GM21526 (cell line): ENCODE measurements around the gene CD53.

ENCODE experiments used
- ATAC-seq: cut with Tn5 transposase; IDR thresholded peaks from one replicate; pipeline ENCODE4 v1.9.1; 2021; ENCODE audit warnings: moderate library complexity; ENCODE audit not compliant: unreplicated experiment, low FRiP score

Gene CD53

GRCh38 chr1:110875216-110875731 is 2.3 kb downstream of the CD53 start:
- peak; percentile 38 for ATAC-seq

GRCh38 chr1:110876748-110877341 is 3.9 kb downstream of the CD53 start:
- ATAC-seq: no peak

GRCh38 chr1:110877364-110877763 is 4.4 kb downstream of the CD53 start:
- ATAC-seq: no peak

- ATAC-seq: no peak
Observed at GRCh38 chr1:110877776-110878175, 4.8 kb downstream of the CD53 start.

- ATAC-seq: no peak
Observed at GRCh38 chr1:110878591-110878990, 5.6 kb downstream of the CD53 start.

GRCh38 chr1:110878993-110879392 is 6.0 kb downstream of the CD53 start:
- no peak for ATAC-seq

- peak; percentile 42 for ATAC-seq
Observed at GRCh38 chr1:110879758-110880606, 7.0 kb downstream of the CD53 start.

GRCh38 chr1:110880708-110881374 is 7.9 kb downstream of the CD53 start:
- no peak for ATAC-seq

- ATAC-seq: no peak
Observed at GRCh38 chr1:110888049-110888448, 15.1 kb downstream of the CD53 start.

- ATAC-seq: no peak
Observed at GRCh38 chr1:110888641-110889040, 15.7 kb downstream of the CD53 start.

GRCh38 chr1:110890474-110891196 is 17.7 kb downstream of the CD53 start:
- no peak for ATAC-seq

GRCh38 chr1:110893908-110894490 is 21.1 kb downstream of the CD53 start:
- no peak for ATAC-seq

GRCh38 chr1:110896090-110896489 is 23.1 kb downstream of the CD53 start:
- ATAC-seq: no peak

- no peak for ATAC-seq
Observed at GRCh38 chr1:110897681-110898080, 24.7 kb downstream of the CD53 start.

GRCh38 chr1:110898734-110899457 is 25.9 kb downstream of the CD53 start:
- no peak for ATAC-seq

- no peak for ATAC-seq
Observed at GRCh38 chr1:110899458-110899843, 26.5 kb downstream of the CD53 start.

- no peak for ATAC-seq
Observed at GRCh38 chr1:110902820-110903463, 30.0 kb downstream of the CD53 start.

GRCh38 chr1:110903853-110904500 is 31.0 kb downstream of the CD53 start:
- ATAC-seq: no peak

GRCh38 chr1:110912784-110913183 is 39.8 kb downstream of the CD53 start:
- no peak for ATAC-seq
